C4-2B (cell line): ENCODE data around the gene NFIA.

Experiments used
- H3K27ac ChIP-seq: fragments of 450-650 bp; 2 replicates; pipeline ENCODE4 v1.5.1; 2017
- CTCF ChIP-seq: fragments of 450-650 bp; conservative IDR thresholded peaks from 2 replicates; pipeline ENCODE4 v1.5.1; 2017; ENCODE audit warnings: mild to moderate bottlenecking
- ZFX ChIP-seq: fragments of 450-650 bp; IDR thresholded peaks from 2 replicates; pipeline ENCODE4 v1.6.1; 2017

The NFIA gene

GRCh38 chr1:61322769-61323168 is 240.4 kb downstream of the NFIA start:
- no peak overlapping the region for H3K27ac ChIP-seq
- TF ChIP-seq ZFX (no peak), CTCF (no peak)

GRCh38 chr1:61323681-61324328 is 241.4 kb downstream of the NFIA start:
- H3K27ac ChIP-seq: no peak overlapping the region
- no peak for TF ChIP-seq ZFX
- TF ChIP-seq CTCF: no peak

- no peak overlapping the region for H3K27ac ChIP-seq
Observed at GRCh38 chr1:61326713-61327112, 244.4 kb downstream of the NFIA start.

GRCh38 chr1:61327436-61327835 is 245.1 kb downstream of the NFIA start:
- TF ChIP-seq ZFX: no peak
- no peak overlapping the region for H3K27ac ChIP-seq

More at GRCh38 chr1:61326713-61327112, 244.4 kb downstream of the NFIA start:
- no peak for TF ChIP-seq CTCF
- no peak for TF ChIP-seq ZFX

GRCh38 chr1:61329556-61329955 is 247.2 kb downstream of the NFIA start:
- no peak for TF ChIP-seq CTCF
- TF ChIP-seq ZFX: no peak
- no peak overlapping the region for H3K27ac ChIP-seq

GRCh38 chr1:61330018-61330417 is 247.7 kb downstream of the NFIA start:
- TF ChIP-seq CTCF (no peak), ZFX (no peak)
- no peak overlapping the region for H3K27ac ChIP-seq

- TF ChIP-seq CTCF: no peak
- no peak for TF ChIP-seq ZFX
- no peak overlapping the region for H3K27ac ChIP-seq
Observed at GRCh38 chr1:61330571-61330970, 248.2 kb downstream of the NFIA start.

GRCh38 chr1:61332196-61332753 is 249.9 kb downstream of the NFIA start:
- TF ChIP-seq CTCF (no peak), ZFX (no peak)
- no peak overlapping the region for H3K27ac ChIP-seq
